ENCODE results near the gene DYNC2I2.
"Not testable (repeated sequence)": the region's sequence is repeated elsewhere in the genome, so short reads cannot be mapped to it uniquely, and the experiment has no call there.

- not testable (repeated sequence) for TF ChIP-seq CTCF, POLR2A (IDR thresholded peaks at IDR 0.05)
These were observed 42.6 kb upstream of the DYNC2I2 start for GRCh38 chr9:128699096-128699795.
